GM21447 (cell line): ENCODE data around the gene CALHM3.
"Not testable (repeated sequence)": the region's sequence is repeated elsewhere in the genome, so short reads cannot be mapped to it uniquely, and the experiment has no call there.

Experiments used
- ATAC-seq: cut with Tn5 transposase; IDR thresholded peaks from one replicate; pipeline ENCODE4 v1.9.1; 2021; ENCODE audit not compliant: unreplicated experiment

The CALHM3 gene

GRCh38 chr10:103502849-103503660 lies 24.0 kb upstream of the CALHM3 start:
- ATAC-seq = no peak

GRCh38 chr10:103501186-103501585 lies 22.1 kb upstream of the CALHM3 start:
- no peak for ATAC-seq

- ATAC-seq = no peak
Observed at GRCh38 chr10:103500481-103500880, 21.4 kb upstream of the CALHM3 start.

GRCh38 chr10:103499881-103500280 lies 20.8 kb upstream of the CALHM3 start:
- ATAC-seq = no peak

GRCh38 chr10:103498936-103499638 lies 20.0 kb upstream of the CALHM3 start:
- no peak for ATAC-seq

- no peak for ATAC-seq
Observed at GRCh38 chr10:103497161-103497915, 18.3 kb upstream of the CALHM3 start.

- no peak for ATAC-seq
Observed at GRCh38 chr10:103495321-103495720, 16.3 kb upstream of the CALHM3 start.

- no peak for ATAC-seq
Observed at GRCh38 chr10:103493916-103494877, 15.2 kb upstream of the CALHM3 start.

GRCh38 chr10:103493362-103493915 lies 14.4 kb upstream of the CALHM3 start, which contains the start of gene NEURL1:
Gene NEURL1, plus strand, starts transcription at chr10:103493705. Its CDS starts 683 bp downstream, at chr10:103494388.
- ATAC-seq = no peak

GRCh38 chr10:103492655-103493261 lies 13.7 kb upstream of the CALHM3 start:
- no peak for ATAC-seq

GRCh38 chr10:103491729-103492364 lies 12.8 kb upstream of the CALHM3 start:
- ATAC-seq = no peak

- ATAC-seq = peak; percentile 13
Observed at GRCh38 chr10:103490986-103491314, 11.9 kb upstream of the CALHM3 start.

GRCh38 chr10:103487410-103487708 lies 8.3 kb upstream of the CALHM3 start:
- no peak for ATAC-seq

GRCh38 chr10:103486635-103487409 lies 7.8 kb upstream of the CALHM3 start:
- ATAC-seq = not testable (repeated sequence)

- ATAC-seq = peak; percentile 78
Observed at GRCh38 chr10:103481974-103482531, 3.0 kb upstream of the CALHM3 start.

- no peak for ATAC-seq
Observed at GRCh38 chr10:103480521-103480920, 1.5 kb upstream of the CALHM3 start.

- no peak for ATAC-seq
Observed at GRCh38 chr10:103478671-103479070, 369 bp downstream of the CALHM3 start.

- ATAC-seq = peak; percentile 45
Observed at GRCh38 chr10:103476046-103476768, 2.8 kb downstream of the CALHM3 start.
